Central memory CD4-positive, alpha-beta T cell (primary cell): ENCODE data around the gene CLDN24.

Experiments used
- DNase-seq: peaks from one replicate; pipeline ENCODE4 v3.0.0; 2022
- total RNA-seq, 3 experiments: gene quantifications; one replicate each; lab custom pipeline; 2026; lab: John Stamatoyannopoulos, UW

The CLDN24 gene
- 0 reads per million in 3 experiments for total RNA-seq

DNA sequence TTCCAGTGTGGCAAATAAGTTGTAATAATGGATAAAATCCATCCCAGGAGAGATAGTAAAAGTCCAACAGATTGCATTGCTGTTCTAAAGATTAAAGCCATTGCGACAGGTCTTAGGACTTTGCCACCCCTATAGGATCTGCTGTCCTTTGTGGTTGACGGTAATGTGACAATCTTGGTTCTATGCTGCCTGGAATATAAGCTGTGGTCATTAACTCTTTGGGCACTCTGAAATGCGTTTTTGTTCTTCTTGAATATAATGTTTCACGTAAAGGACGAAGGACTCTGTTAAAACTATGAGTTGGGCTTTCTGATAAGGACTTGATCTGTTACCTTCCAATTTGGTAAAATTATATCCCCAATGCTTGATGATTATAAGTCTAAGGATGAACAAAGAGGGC is at the start of gene CLDN24:
CLDN24 (minus strand) TSS at position 101 of the 400 bp plus-strand sequence; CDS start at position 101, 0 bp downstream.
- no peak for DNase-seq

DNA sequence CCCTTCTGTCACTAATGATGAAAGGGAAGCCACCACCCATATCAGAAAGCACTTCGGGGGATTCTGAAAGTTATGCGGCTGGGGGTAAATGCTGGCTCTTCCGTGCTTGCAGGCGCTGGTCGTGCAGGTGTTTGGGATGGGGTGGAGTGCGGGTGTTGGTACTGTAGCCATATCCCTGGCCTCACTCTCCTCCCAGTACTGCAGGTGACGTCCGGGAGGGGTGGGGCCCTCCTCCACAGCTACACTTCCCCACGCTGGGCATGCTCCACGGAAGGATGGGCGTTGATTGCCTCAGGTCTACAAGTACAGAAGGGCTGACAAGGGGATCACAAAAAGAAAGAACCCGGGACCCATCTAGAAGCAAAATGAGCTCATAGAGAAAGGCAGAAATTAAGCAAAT is 48.6 kb upstream of the CLDN24 start:
- DNase-seq, result no peak

DNA sequence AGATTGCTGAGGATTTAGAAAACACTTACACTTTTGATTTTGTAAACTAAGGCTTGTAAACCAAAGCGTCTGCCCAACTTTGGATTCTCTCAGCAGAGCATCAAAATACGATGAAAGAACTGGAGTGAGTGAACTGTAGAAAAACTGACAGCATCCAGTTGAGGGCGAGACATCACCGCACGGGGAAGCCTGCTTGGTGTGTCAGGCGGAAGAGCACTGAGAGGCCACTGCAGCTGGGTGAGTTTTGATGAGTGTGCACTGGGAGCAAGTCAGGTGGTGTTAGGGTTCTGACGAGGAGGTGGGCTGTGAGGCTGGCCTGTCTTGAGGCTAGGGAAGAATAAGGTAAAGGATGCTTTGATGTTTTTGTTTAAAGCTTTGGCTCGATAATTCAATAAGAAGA is 46.8 kb upstream of the CLDN24 start:
- no peak for DNase-seq

- no peak for DNase-seq
These were observed 44.1 kb upstream of the CLDN24 start for GRCh38 chr4:183366206-183366835.

GRCh38 chr4:183364025-183364424 is 41.8 kb upstream of the CLDN24 start:
- DNase-seq, result no peak

- DNase-seq, result no peak
These were observed 40.8 kb upstream of the CLDN24 start for GRCh38 chr4:183362916-183363542.

DNA sequence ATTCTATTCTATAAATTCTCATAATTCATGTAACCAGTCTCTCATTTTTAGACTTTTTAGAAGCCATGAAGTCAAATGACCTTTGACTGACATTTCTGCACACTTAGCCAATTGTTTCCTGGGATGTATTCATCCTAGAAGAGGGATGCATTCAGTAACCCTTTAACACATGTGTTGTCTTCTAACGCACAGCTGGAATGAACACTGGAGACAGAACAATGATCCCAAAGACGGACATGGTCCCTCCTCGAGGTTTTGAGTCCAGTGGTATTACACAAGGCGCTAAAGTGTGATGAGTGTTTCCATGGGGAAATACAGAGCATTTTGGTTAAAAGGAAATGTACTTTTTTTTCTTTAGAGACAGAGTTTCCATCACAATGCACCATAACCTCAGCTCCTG is 39.8 kb upstream of the CLDN24 start:
- DNase-seq, result no peak

DNA sequence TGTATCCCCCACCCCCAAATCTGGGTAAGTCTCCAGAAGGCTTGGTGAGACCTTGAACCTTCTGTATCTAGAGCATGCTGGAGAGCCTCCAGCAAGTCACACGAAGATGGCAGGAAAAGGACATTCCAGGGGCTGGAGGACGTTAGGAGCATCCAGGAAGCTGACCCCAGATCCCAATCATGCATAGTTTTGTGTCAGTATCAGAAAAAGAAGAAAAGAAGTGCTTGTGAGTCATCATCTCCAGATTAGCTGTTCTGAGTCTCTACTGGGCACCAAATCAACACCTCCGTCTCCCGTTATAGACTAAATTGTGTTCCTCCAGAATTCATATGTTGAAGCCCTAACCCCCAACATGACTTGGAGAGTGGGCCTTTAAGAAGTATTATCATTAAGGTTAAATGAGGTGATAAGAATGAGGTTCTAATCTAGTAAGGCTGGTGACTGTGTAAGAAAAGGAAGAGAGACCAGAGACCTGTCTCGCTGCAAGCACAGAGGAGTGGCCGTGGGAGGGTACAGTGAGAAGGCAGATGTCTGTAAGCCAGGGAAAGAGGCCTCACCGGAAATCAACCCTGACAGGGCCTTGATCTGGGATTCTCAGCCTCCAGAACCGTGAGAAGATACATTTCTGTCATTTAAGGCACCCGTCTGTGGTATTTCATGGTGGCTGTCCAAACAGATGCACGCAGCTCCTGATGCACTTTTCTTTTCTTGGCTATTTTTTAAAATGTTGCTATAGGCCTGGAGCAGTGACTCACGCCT is 38.1 kb upstream of the CLDN24 start:
- no peak for DNase-seq

GRCh38 chr4:183358215-183358755 is 36.1 kb upstream of the CLDN24 start:
- no peak for DNase-seq

DNA sequence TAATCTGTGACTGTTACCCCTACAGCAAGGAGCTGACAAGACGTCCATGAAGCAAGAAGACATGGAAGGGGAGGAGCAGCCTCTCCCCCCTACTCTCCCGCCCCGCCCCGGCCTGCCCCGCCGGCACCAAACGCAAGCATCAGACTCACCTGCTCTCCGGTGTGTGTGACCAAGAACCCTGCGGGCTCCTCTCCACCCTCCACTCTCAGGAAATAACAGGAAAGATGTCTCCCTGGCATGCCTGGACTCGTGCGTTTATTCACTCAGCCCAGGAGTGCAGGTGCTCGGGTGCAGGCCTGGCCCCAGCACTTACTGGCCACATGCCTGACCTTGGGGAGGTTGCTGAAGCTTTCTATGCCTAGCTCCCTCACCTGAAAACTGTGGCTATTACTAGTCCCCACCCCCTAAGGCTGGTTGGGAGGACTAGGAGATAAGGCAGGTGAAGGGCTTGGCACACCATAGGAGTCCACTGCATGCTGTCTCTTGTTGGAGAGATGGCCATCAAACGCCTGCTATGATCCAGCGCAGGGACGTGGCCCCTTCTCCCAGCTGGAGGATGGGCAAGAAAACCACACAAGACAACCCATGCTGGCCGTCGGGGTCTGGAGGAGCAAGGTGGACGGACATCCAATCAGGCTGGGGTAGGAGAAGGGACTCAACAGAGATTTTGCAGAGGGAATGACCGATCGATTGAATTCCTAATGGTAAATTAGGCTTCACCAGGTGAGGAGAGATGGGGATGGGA is 34.9 kb upstream of the CLDN24 start:
- DNase-seq, result no peak

DNA sequence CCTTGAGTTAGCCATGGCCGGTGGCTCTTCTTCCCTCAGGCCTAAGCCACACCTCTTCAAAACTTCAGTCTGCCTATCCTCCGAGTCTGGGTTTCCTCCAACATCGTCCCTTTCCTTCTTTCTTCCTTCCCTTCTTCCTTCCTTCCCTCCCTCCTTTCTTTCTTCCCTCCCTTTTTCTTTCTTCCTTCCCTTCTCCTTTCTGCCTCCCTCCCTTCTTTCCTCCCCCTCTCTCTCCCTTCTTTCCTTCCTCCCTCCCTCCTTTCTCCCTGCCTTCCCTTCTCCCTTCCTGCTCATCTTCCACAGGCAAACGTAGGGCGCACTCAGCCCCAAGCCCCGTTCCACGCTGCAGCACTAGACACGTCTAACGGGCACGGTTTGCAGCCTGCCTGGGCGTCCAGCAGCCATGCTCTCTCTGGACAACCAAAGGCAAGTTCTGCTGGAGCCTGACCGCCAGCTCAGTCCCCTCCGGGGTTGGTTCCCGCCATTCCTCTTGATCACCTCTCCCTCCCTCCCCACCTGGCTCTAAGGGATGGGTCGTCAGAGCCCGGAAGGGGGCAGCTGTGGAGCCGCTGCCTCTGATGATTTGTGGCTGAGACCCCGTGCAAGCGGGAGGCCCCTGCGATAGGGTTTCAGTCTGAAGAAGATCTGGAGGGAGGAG is 34.1 kb upstream of the CLDN24 start:
- DNase-seq, result no peak

GRCh38 chr4:183355405-183355804 is 33.2 kb upstream of the CLDN24 start:
- DNase-seq, result no peak

DNA sequence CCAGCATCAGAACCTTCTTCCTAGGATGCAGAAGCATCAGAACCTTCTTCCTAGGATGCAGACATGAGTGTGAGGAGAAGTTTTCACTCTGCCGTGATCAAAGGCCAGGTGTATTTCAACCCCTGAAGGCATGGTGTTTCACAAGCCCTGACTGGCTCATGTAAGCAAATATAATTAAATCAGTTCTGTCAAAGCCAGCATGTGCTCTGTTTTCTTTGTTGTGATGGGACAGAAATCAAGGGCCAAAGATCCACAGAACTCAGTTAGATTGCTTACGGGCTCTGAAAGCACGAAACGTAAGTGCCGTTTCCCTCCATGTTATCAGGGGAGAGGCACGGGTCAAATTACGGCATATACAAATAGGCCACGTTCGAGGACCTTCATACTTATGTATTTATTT is 32.0 kb upstream of the CLDN24 start:
- no peak for DNase-seq

GRCh38 chr4:183353557-183353956 is 31.3 kb upstream of the CLDN24 start:
- DNase-seq, result no peak

GRCh38 chr4:183352546-183352945 is 30.3 kb upstream of the CLDN24 start:
- DNase-seq, result no peak

GRCh38 chr4:183350317-183351071 is 28.3 kb upstream of the CLDN24 start:
- no peak for DNase-seq

GRCh38 chr4:183349673-183350072 is 27.4 kb upstream of the CLDN24 start:
- DNase-seq, result no peak

GRCh38 chr4:183348706-183349659 is 26.8 kb upstream of the CLDN24 start:
- no peak for DNase-seq

DNA sequence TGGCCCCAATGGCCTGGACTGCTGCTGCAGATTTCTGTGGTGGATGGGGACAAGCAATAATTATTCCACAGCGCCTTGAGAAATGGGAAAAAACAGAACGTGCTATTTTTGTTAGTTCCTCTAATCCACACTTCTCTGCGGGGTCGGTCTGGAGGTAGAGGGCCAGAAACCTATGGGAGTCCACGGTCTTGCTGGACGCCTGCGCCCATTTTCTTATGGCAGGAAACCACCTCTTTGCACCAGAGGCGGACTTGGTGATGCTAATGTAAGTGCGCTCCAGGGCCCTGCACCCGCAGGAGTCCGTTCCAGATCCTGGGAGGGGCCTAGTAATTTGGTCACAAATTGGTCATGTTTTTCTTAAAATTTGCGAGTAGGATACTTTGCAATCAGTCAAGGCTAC is 25.9 kb upstream of the CLDN24 start:
- no peak for DNase-seq

DNA sequence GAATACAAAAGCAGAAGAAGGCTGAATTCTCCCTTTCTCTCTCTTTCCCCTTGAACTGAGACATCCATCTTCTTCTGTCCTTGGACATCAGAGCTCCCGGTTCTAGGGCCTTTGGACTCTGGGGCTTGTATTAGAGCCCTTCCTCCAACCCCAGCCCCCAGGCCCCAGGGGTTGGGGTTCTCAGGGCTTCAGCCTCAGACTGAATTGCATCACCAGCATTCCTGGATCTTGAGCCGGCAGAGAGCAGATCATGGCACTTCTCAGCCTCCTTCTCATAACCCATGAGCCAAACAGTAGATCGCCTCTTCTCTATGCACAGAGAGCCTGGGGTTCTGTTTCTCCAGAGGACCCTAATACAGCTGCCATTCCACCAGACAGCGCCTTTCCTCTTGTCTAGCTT is 25.3 kb upstream of the CLDN24 start:
- no peak for DNase-seq
